Activated CD8-positive, alpha-beta memory T cell treated with anti-CD3 and anti-CD28 coated beads, Interleukin-2, amount 50 U/mL, for 4 hours (primary cell): ENCODE measurements around the gene METTL27.
"Not testable (repeated sequence)": the region's sequence is repeated elsewhere in the genome, so short reads cannot be mapped to it uniquely, and the experiment has no call there.

Experiments used
- DNase-seq: peaks from one replicate; pipeline ENCODE4 v3.0.0-alpha.2; 2020

Gene METTL27

GRCh38 chr7:73869011-73869798, 26.9 kb upstream of the METTL27 start:
- no peak for DNase-seq

GRCh38 chr7:73866446-73866767, 24.1 kb upstream of the METTL27 start:
- no peak for DNase-seq

GRCh38 chr7:73865738-73866445, 23.6 kb upstream of the METTL27 start:
- no peak for DNase-seq

- no peak for DNase-seq
These were observed 22.8 kb upstream of the METTL27 start for GRCh38 chr7:73864981-73865711.

- no peak for DNase-seq
These were observed 19.0 kb upstream of the METTL27 start for GRCh38 chr7:73861305-73861704.

- DNase-seq: no peak
These were observed 18.5 kb upstream of the METTL27 start, which contains the start of gene TMEM270 for GRCh38 chr7:73860859-73861258. TMEM270 (plus strand) TSS chr7:73861159; CDS start chr7:73861195, 36 bp downstream.

GRCh38 chr7:73858807-73859206, 16.5 kb upstream of the METTL27 start:
- no peak for DNase-seq

GRCh38 chr7:73856941-73857340, 14.6 kb upstream of the METTL27 start:
- DNase-seq: no peak

- no peak for DNase-seq
These were observed 10.2 kb upstream of the METTL27 start for GRCh38 chr7:73852500-73852899.

GRCh38 chr7:73851410-73852338, 9.4 kb upstream of the METTL27 start:
- no peak for DNase-seq

GRCh38 chr7:73850781-73851207, 8.5 kb upstream of the METTL27 start:
- DNase-seq: no peak

GRCh38 chr7:73847941-73848723, 5.8 kb upstream of the METTL27 start:
- no peak for DNase-seq

- DNase-seq: not testable (repeated sequence)
These were observed 3.4 kb upstream of the METTL27 start for GRCh38 chr7:73845701-73846195.

- DNase-seq: no peak
These were observed 2.6 kb upstream of the METTL27 start for GRCh38 chr7:73844848-73845460.

- DNase-seq: no peak
These were observed 1.8 kb upstream of the METTL27 start for GRCh38 chr7:73844131-73844547.

- no peak for DNase-seq
These were observed 638 bp downstream of the METTL27 start for GRCh38 chr7:73841689-73842066.

- no peak for DNase-seq
These were observed 1.5 kb downstream of the METTL27 start for GRCh38 chr7:73840715-73841379.

- no peak for DNase-seq
These were observed 2.3 kb downstream of the METTL27 start for GRCh38 chr7:73839743-73840714.

- DNase-seq: no peak
These were observed 3.0 kb downstream of the METTL27 start for GRCh38 chr7:73839290-73839689.
